Measurements from ENCODE around the gene RPS13.
"Not testable (repeated sequence)": the region's sequence is repeated elsewhere in the genome, so short reads cannot be mapped to it uniquely, and the experiment has no call there.

Gene RPS13

GRCh38 chr11:17034027-17034426 lies 43.4 kb downstream of the RPS13 start:
- not testable (repeated sequence) for DNase-seq

GRCh38 chr11:17026487-17027082 lies 50.9 kb downstream of the RPS13 start:
- DNase-seq = no peak

- no peak for DNase-seq
Observed at GRCh38 chr11:17024924-17025323, 52.5 kb downstream of the RPS13 start.

Data from NCI-H82 (cell line).